GM18505 (cell line): ENCODE results near the gene TTLL11.

Experiments
- ATAC-seq: cut with Tn5 transposase; IDR thresholded peaks from one replicate; pipeline ENCODE4 v1.9.1; 2021; ENCODE audit not compliant: unreplicated experiment
- POLR2A ChIP-seq: IDR thresholded peaks from 4 replicates; pipeline ENCODE4 v1.6.1; 2011; ENCODE audit warnings: borderline replicate concordance; ENCODE audit not compliant: insufficient read depth, insufficient read length; ENCODE audit errors: extremely low read depth

The TTLL11 gene

DNA sequence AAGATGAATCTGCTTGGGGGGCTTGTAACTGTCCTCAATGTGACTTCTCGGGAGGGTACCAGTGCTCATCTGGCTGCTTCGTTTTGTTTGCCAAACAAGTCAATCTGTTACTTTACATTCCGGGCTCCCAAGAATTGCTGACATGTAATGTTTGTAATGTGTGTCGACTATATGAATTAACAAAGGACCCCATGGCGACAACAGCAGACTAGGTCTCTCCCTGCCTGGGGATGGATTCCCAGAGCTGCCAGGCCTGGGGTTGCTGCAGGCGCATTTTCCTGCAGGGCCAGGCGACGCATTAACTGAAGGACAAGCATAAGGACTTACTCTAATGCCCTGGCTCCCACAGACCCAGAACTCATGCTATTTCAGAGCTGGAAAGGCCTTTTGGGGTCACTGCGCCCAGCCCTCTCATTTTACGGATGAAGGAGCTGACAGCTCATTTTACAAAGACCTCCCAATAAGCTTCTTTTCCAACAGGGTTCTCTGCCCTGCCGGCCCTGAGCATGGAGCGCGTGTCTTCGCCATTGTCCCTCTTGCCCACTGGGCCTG is 214.8 kb downstream of the TTLL11 start:
- TF ChIP-seq POLR2A, result no peak
- ATAC-seq, result no peak

DNA sequence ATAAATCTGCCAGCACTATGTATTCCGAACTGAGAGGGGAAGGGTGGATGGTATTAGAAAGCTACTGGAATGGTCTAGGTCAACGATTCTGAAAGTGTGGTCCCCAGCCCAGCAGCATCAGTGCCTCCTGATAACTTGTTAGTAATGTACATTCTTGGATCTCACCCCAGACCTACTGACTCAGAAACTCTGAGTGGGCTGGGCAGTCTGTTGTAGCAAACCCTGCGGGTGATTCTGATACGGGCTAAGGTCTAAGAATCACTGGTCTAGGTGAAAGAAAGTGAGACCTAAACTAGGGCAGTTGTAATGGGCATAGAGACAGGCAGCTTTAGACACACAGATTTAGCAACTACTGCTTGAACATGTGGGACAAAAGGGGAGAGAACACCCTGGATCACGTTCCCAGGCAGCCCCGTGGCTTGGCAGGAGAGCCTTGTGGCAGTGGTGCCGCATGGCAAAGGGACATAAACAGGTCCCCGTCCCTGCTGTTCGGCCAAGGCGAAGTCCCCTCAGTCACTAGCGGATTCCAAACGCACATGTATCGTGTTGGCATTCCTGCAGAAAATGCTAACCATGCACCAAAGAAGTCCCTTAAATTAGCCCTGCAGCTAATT is 216.3 kb downstream of the TTLL11 start:
- ATAC-seq, result no peak
- TF ChIP-seq POLR2A, result no peak

DNA sequence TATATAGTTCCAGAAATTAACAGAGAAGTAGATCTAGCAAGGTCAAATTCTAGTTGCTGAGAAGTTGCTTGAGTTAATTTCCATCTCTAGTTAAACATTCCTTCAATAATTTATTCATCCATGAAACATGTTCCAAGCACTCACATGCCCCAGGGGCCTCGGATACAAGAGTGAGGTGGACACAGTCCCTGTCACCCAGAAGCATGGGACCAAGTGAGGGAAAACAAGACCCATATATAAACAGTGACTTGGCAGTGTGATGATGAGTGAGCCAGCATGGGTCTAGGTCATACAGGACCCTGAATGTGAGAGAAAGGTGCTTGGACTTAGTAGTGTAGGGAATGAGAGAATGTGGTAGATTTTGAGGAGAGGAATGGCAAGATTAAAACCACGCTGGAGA is 216.9 kb downstream of the TTLL11 start:
- no peak for ATAC-seq
- TF ChIP-seq POLR2A, result no peak

DNA sequence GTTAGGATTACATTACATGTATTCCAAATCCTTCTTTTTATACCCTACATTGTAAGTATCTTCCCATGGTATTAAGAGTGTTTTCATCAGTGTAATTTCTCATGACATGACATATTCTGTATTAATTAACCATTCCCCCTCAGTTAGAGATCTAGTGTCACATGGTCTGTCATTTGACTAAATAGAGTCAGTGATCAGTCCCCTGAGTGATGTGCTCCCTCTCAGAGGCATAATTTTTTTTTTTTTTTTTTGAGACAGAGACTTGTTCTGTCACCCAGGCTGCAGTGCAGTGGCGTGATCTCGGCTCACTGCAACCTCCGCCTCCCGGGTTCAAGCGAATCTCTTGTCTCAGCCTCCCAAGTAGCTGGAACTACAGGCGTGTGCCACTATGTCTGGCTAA is 218.6 kb downstream of the TTLL11 start:
- TF ChIP-seq POLR2A, result no peak
- ATAC-seq, result no peak

DNA sequence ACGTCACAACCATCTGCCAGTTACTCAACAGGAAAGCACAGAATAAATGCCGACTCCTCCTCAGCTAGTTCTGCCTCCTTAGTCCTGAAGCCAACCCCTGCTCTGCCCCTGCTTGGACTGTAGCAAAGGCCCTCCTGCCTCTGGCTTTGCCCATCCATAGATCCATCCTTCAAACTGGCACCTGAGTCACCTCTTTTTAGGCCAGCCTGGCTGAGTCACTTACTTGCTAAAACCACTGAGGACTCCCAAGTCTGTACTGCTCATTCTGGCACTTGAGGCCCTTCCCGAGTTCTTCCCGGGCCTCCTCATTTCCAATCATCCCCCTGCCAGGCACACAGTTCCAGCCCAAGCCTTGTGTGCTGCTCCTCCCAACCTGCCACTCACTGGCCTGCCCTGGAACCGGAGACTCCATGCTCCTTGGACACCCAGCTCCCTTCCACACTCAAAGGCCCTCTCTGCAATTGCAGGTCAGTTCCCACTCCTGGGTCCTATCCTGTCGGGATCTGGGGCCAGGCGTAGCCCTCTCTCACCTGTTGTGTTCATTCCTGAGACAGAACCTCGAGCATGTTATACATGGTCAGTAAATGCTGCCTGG is 221.6 kb downstream of the TTLL11 start:
- no peak for TF ChIP-seq POLR2A

DNA sequence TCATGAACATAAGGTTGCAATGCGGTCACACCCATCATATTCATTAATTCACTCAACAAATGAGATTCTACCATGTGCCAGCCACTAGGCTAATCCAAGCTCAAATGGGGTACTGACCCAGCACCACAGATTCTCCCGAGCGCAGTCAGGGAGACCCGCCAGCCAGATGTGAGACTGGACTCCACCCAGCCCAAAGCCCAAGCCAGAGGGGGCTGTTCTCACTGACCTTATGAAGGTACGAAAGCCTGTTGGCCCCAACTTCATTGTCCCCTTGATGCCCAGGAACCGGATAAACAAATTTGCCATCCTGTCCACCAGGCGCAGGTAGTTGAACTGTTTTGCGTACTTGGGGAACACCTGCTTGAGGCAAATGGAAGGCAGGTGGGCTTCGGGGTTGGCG is 222.8 kb downstream of the TTLL11 start:
- no peak for TF ChIP-seq POLR2A
- no peak for ATAC-seq

More for the DNA sequence above, 221.6 kb downstream of the TTLL11 start:
- ATAC-seq, result no peak

DNA sequence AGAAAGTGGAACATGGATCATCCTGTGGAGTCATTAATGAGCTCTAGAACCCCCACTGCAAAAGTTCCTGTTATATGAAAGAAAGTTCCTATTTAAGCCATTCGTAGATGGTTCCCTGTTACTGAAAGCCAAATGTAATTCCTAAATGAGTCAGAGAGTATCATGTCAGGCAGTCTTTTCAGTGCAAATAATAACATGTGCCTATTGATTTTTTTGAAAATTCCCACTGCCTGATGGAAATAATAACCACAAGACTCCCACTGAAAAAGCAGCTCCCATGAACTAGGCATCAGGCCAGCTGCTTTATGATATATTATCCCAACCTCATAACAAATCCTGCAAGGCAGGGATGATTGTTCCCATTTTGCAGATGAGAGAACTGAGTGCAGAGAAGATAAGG is 224.5 kb downstream of the TTLL11 start:
- no peak for TF ChIP-seq POLR2A
- no peak for ATAC-seq

DNA sequence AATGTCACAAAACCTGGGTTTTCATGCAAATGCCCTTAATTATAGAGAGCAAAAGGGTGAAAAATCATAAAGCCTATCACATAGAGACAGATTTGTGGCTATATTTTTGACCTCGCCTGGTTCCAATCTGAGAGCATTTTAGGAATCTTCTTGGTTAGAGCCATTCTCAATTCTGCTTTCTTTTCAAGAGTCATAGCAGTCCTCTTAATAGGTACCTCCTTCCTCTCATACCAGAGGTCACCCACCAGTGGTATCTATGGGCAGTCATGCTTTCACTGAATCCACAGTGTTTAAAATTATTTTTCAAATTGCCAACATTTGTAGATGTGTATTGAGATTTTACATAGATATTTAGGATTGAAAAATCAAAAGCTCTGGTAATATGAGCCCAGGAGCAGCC is 226.2 kb downstream of the TTLL11 start:
- no peak for ATAC-seq
- no peak for TF ChIP-seq POLR2A

DNA sequence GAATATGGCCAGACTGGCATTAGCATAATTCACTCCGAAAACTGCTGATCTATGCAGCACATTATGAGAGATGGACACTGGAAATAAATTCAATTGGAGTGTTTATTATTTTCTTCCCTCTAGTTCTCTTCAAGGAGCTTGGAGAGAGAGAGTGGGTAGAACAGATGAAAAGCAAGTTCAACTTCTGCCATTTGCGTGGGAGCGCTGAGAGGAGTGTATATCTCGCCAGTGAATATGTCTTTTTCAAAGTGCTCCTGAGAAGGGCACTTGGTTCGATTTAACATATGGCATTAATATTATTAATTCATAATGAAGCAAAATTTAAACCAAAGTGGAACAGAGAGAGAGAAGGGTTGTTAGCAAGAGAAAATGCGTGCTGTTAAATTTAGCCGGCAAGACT is 227.2 kb downstream of the TTLL11 start:
- TF ChIP-seq POLR2A, result no peak
- no peak for ATAC-seq

DNA sequence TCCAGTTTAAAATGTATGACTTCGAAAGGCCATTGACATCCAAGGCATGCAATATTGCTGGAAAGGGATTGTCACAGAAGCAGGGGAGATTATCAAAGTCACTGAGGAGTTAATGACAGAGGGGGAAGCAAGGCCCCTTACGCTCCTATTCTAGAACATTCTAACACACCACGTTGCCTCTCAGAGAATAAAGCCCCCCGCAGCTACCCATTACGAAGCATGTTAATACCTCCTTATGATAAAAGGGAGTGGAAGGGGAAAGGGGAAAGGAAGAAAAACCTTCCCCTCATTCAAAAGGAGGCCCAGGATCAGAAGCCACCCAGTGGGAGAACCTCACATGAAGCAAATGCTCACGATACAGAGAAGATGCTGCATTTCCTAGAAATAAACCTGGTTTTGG is 228.0 kb downstream of the TTLL11 start:
- no peak for TF ChIP-seq POLR2A

DNA sequence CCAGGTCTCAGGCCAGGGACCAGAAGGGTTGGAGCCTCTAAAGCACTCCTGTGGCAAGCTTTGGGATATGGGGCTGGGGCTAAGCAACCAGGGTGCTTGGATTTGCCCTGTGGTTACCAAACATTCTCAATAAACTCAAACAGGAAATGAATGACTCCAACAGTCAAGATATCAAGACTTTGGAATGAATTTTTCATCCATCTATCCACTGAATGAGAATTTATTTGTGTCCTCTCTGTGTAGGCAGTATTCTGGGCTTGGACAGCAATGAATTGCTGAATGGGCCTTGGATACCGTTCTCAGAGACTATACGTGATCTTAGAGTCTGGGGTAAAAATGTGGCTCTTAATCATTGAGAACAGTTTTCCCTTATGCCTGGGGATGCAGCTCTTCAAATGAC is 229.2 kb downstream of the TTLL11 start:
- TF ChIP-seq POLR2A, result no peak

More for the DNA sequence above, 228.0 kb downstream of the TTLL11 start:
- no peak for ATAC-seq

DNA sequence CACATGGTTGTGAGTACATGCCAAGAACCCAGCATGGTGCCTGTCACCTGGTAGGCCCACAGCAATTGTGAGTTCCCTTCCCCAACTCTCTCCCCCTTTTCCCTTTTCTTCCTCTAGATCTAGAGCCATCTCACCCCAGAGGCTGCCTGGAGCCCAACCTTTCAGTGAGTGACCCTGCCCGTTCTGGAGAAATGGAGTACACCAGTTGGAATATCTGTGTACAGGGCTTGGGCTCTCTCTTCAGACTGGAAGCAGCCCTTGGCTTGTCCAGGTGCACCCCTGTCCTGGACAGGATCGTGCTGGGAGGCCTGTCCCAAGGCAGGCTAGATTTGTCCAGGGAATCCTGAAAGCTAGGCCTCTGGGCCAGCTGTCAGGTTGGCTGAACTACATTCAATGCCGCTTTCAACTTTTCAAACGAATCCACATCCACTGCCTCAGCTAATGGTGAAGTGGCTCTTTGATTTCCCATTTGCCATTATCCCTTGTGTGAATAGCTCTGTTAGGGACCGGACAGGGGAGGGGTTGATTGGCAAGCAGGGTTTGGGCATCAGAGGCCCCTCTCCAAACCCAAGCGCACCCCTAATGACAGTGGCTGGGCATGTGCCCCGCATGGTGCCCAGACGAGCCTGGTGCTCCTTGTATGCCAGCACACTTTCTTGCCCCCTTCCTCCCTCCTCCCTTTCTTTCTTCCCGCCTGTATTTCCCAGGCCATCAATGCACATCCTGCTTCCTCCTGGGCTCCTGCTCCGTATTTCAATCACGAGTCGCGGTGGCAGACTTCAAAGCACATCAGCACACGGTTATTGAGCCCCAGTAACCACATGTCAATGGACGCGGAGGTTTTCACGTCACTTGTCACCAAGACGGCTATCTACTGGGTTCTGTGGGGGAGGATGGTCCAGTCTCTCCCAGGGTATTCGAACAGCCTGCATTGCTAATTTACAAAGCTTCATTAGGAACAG is 230.5 kb downstream of the TTLL11 start:
- no peak for TF ChIP-seq POLR2A
- ATAC-seq, result no peak

More for the DNA sequence above, 229.2 kb downstream of the TTLL11 start:
- ATAC-seq, result no peak

DNA sequence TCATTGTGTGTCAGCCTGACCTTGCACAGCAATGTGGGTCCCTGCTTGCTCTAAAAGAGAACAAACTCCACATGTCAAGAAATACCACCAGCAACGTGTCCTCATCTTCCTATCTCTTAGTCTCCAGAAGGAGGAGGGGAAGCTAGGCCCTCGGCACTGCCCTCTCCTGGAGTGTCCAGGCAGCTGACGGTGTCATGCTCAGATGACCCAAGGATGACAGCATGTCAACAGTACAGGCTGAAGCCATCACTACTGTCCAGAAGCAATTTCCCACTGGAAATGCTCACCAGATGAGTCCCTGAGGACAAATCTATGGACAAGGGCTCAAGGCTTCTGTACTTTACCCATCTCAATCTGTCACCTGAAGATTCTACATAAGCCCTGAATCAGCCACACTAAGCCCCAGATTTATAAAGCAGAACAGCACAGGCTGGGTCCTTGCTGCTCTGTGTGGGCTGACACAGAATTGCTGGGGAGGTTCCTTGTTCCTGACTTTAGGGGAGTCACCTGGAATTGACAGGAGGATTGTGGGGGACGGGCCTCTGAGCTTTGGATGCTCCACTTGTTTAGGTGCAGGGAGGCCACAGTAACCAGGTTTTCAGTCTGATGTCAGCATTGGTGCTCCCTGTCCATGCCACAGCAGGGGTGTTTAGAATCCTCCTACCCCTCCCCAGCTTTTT is 231.5 kb downstream of the TTLL11 start:
- no peak for TF ChIP-seq POLR2A
- no peak for ATAC-seq
